A549 treated with CORT108297 at 1 μM for 4 hours (cell line): ENCODE results near the gene PHF21A. TPM values are rescaled to one million over a fixed set of nuclear protein-coding genes. Genes with fewer than 3 reads are reported as not detected.

ENCODE experiments used
- total RNA-seq: library from RNA; stranded (reverse); fragments of 200-300 nt; extraction: Qiagen RNA extraction; gene quantifications from 5 replicates; pipeline ENCODE4 v1.2.3, GENCODE V29; 2022

The PHF21A gene
- 10.0 to 14.7 TPM (median 13.1 TPM) in 5 replicates for total RNA-seq

GRCh38 chr11:46121301-46121723 is at the start of gene PHF21A:
TSS of gene PHF21A (minus strand) at chr11:46121454. CDS start at chr11:46084219, 37,235 bp downstream.

GRCh38 chr11:45922425-45923082 is 198.7 kb downstream of the PHF21A start, which contains the start of gene LARGE2:
TSS of gene LARGE2 (plus strand) at chr11:45922656. CDS start at chr11:45922883, 227 bp downstream.

GRCh38 chr11:45917623-45918330 is 203.5 kb downstream of the PHF21A start, which contains the start of gene PEX16:
TSS of gene PEX16 (minus strand) at chr11:45917877. CDS start at chr11:45917811, 66 bp downstream.

GRCh38 chr11:45906965-45907611 is 214.2 kb downstream of the PHF21A start, which contains the start of gene FREY1:
TSS of gene FREY1 (minus strand) at chr11:45907271. CDS start at chr11:45907245, 26 bp downstream.

GRCh38 chr11:45885274-45885920 is 235.9 kb downstream of the PHF21A start, which contains the start of gene MAPK8IP1:
TSS of gene MAPK8IP1 (plus strand) at chr11:45885651. CDS start at chr11:45885821, 170 bp downstream.

Other genes starting within 250 kb of the PHF21A start
- 5.4 to 6.5 TPM (median 6.3 TPM) in 5 replicates for gene MAPK8IP1, start 235.8 kb downstream of the PHF21A start, total RNA-seq
- gene FREY1, start 214.2 kb downstream of the PHF21A start, total RNA-seq = 0.14 to 1.0 TPM (median 0.45 TPM) in 4 of 5 replicates, not detected in the other
- 13.3 to 21.0 TPM (median 19.4 TPM) in 5 replicates for gene PEX16, start 203.6 kb downstream of the PHF21A start, total RNA-seq
- 1.2 to 3.6 TPM (median 2.4 TPM) in 5 replicates for gene LARGE2, start 198.8 kb downstream of the PHF21A start, total RNA-seq
- 4.4 to 5.8 TPM (median 5.4 TPM) in 5 replicates for gene CREB3L1, start 156.2 kb upstream of the PHF21A start, total RNA-seq
- gene DGKZ, start 226.0 kb upstream of the PHF21A start, total RNA-seq = 35.5 to 54.2 TPM (median 52.4 TPM) in 5 replicates